K562 (cell line): ENCODE data around the gene SPDYA. TPM values are rescaled to one million over a fixed set of nuclear protein-coding genes. Genes with fewer than 3 reads are reported as not detected.

ENCODE experiments used
- ATAC-seq: fragments of 200-7000 bp; cut with Tn5 transposase; 3 replicates; pipeline ENCODE4 v1.9.1; 2020; ENCODE audit warnings: moderate library complexity
- BruUV-seq: library from RNA; stranded (reverse); fragments of 400-500 nt; replicated peaks from 2 replicates; lab custom pipeline; 2021; lab: Mats Ljungman, UMichigan
- CTCF ChIA-PET: fragments of 300-600 bp; formaldehyde crosslinking; extraction: SDS; loops from one replicate; lab custom pipeline; 2021; ENCODE audit warnings: low intra/inter-chr PET ratio; lab: Yijun Ruan, JAX
- POLR2A ChIA-PET: fragments of 300-600, 350-650 bp; sonication (Branson Sonifier 250); formaldehyde crosslinking; extraction: SDS; loops from one replicate; lab custom pipeline; 2021; ENCODE audit warnings: antibody characterized with exemption, inconsistent platforms; lab: Yijun Ruan, JAX
- DNase-seq, 4 experiments: peaks; one replicate each; pipeline versions ENCODE4 v3.0.0 to v3.0.0-alpha.2; 2011 to 2018; ENCODE audit warnings: low spot score in 3 of 4, mixed read lengths in 3 of 4; ENCODE audit errors: extremely low read depth in 1 of 4
- FAIRE-seq: peaks from 2 replicates; lab custom pipeline; 2011; peaks lifted over from hg19 to GRCh38; lab: Jason Lieb, UNC
- H2AFZ ChIP-seq: 2 replicates; pipeline ENCODE4 v1.6.0; 2011; ENCODE audit warnings: low read depth, low read length, control low read depth, inconsistent platforms
- H3K27ac ChIP-seq: fragments of 200-600 bp; 3 replicates; pipeline ENCODE4 v1.8.0; 2011; ENCODE audit warnings: low read depth, mild to moderate bottlenecking, control low read depth, inconsistent platforms, low read length, moderate library complexity, mixed read lengths; ENCODE audit errors: extremely low read depth
- H3K27me3 ChIP-seq, 2 experiments: fragments of 300-600 bp in 1 of 2; 2 replicates in 1 of 2; 3 replicates in 1 of 2; pipeline versions ENCODE4 v1.6.0 to v1.8.0; 2011; ENCODE audit warnings: inconsistent platforms in 2 of 2, low read length in 2 of 2, mild to moderate bottlenecking in 1 of 2, mixed read lengths in 1 of 2, moderate library complexity in 1 of 2; ENCODE audit not compliant: control insufficient read depth in 2 of 2, insufficient read depth in 2 of 2
- H3K36me3 ChIP-seq: fragments of 300-600 bp; 3 replicates; pipeline ENCODE4 v1.8.0; 2011; ENCODE audit warnings: mild to moderate bottlenecking, low read length, inconsistent platforms; ENCODE audit not compliant: control insufficient read depth, insufficient read depth
- H3K4me1 ChIP-seq, 2 experiments: fragments of 200-600 bp in 1 of 2; replicated peaks in 1 of 2; 2 replicates in 1 of 2; 3 replicates in 1 of 2; pipeline versions ENCODE4 v1.5.1 to v1.8.0; 2011; ENCODE audit warnings: inconsistent platforms in 2 of 2, low read length in 2 of 2, mild to moderate bottlenecking in 1 of 2, mixed read lengths in 1 of 2, moderate library complexity in 1 of 2; ENCODE audit not compliant: control insufficient read depth in 2 of 2, insufficient read depth in 2 of 2
- H3K4me2 ChIP-seq: 2 replicates; pipeline ENCODE4 v1.6.1; 2011; ENCODE audit warnings: low read length, control low read depth, inconsistent platforms, mixed read lengths; ENCODE audit not compliant: insufficient read depth
- H3K4me3 ChIP-seq: fragments of 200-600 bp; sonication (generic), shearing (Covaris generic); 2 replicates; pipeline ENCODE4 v1.5.1; 2016; ENCODE audit warnings: control low read depth, inconsistent platforms
- H3K79me2 ChIP-seq: fragments of 200-600 bp; 3 replicates; pipeline ENCODE4 v1.8.0; 2011; ENCODE audit warnings: low read length, inconsistent platforms; ENCODE audit not compliant: control insufficient read depth, insufficient read depth
- H3K9ac ChIP-seq, 2 experiments: 2 replicates each; pipeline versions ENCODE4 v1.6.0 to v1.6.1; 2011; ENCODE audit warnings: low read depth in 2 of 2, low read length in 2 of 2, control low read depth in 1 of 2, inconsistent platforms in 1 of 2, mild to moderate bottlenecking in 1 of 2, mixed read lengths in 1 of 2; ENCODE audit not compliant: insufficient read depth in 1 of 2
- H3K9me1 ChIP-seq: one replicate; pipeline ENCODE4 v1.6.0; 2011; ENCODE audit warnings: inconsistent platforms, mild to moderate bottlenecking, low read length, moderate library complexity; ENCODE audit not compliant: control insufficient read depth, insufficient read depth
- H3K9me3 ChIP-seq: replicated peaks from 2 replicates; pipeline ENCODE4 v1.5.1; 2011; ENCODE audit warnings: low read depth, low read length, inconsistent platforms; ENCODE audit not compliant: control insufficient read depth, insufficient read depth
- H4K20me1 ChIP-seq: replicated peaks from 2 replicates; pipeline ENCODE4 v1.6.1; 2011; ENCODE audit warnings: low read length, inconsistent platforms, mixed read lengths; ENCODE audit not compliant: control insufficient read depth, insufficient read depth
- CHAMP1 ChIP-seq: fragments of 450-650 bp; IDR thresholded peaks from 2 replicates; pipeline ENCODE4 v1.6.1; 2016; ENCODE audit warnings: mild to moderate bottlenecking
- HDAC1 ChIP-seq, 2 experiments: fragments of 450-650 bp; IDR thresholded peaks; 2 replicates each; pipeline ENCODE4 v1.6.1; 2016 to 2017; ENCODE audit warnings: inconsistent platforms in 1 of 2, mild to moderate bottlenecking in 1 of 2, moderate library complexity in 1 of 2
- IFI16 ChIP-seq: fragments of 250-450 bp; sonication (Bioruptor Pico); IDR thresholded peaks from 2 replicates; pipeline ENCODE4 v2.1.2; 2022; ENCODE audit warnings: mild to moderate bottlenecking, inconsistent platforms
- LCOR ChIP-seq: sonication (generic); formaldehyde crosslinking; IDR thresholded peaks from 2 replicates; pipeline ENCODE4 v1.8.0; 2022; ENCODE audit warnings: mild to moderate bottlenecking, missing genetic modification reagents
- MAFF ChIP-seq: IDR thresholded peaks from 2 replicates; pipeline ENCODE4 v1.6.1; 2012; ENCODE audit warnings: low read length, improper control_type of control experiment
- MTA2 ChIP-seq: fragments of 450-650 bp; IDR thresholded peaks from 2 replicates; pipeline ENCODE4 v1.6.1; 2016; ENCODE audit warnings: low read depth
- MTA3 ChIP-seq: fragments of 450-650 bp; formaldehyde crosslinking; IDR thresholded peaks from 2 replicates; pipeline ENCODE4 v1.6.1; 2017; ENCODE audit warnings: mild to moderate bottlenecking, borderline replicate concordance
- POLR2AphosphoS2 ChIP-seq: IDR thresholded peaks from 2 replicates; pipeline ENCODE4 v1.6.1; 2012; ENCODE audit warnings: low read length, improper control_type of control experiment
- TFE3 ChIP-seq: fragments of 450-650 bp; formaldehyde crosslinking; IDR thresholded peaks from 2 replicates; pipeline ENCODE4 v1.4.0; 2020; ENCODE audit warnings: mild to moderate bottlenecking, mixed read lengths
- WGBS: fragments of 100-300 bp; shearing (Covaris generic); methylation state at CpG from one replicate; pipeline ENCODE4 v1.1.6; 2016; ENCODE audit warnings: low coverage, mixed read lengths; ENCODE audit not compliant: insufficient coverage; ENCODE audit errors: missing lambda C conversion rate; 5-methylcytosine and 5-hydroxymethylcytosine counted together
- in situ Hi-C: fragments of 300-500 bp; cut with MboI; formaldehyde crosslinking; loops from 4 replicates; pipeline ENCODE4 v1.15.0; 2018; ENCODE audit warnings: inconsistent platforms, mixed read lengths
- intact Hi-C: fragments of 100-400 bp; cut with micrococcal nuclease; formaldehyde crosslinking; loops from 2 replicates; pipeline ENCODE4 v1.14.2; 2022
- polyA plus RNA-seq, 8 experiments: library from polyadenylated mRNA; depleted of rRNA in 4 of 8; stranded (reverse) in 5 of 8; unstranded in 3 of 8; fragments of >200 nt; fragmentation: Nextera tagmentation in 2 of 8; fragmentation: Illumina TruSeq in 1 of 8; extraction: Ambion mirVana in 2 of 8; extraction: Trizol in 1 of 8; gene quantifications; 2 replicates each; pipeline versions ENCODE4 v1.2.1 to v1.2.3, GENCODE V29; 2011 to 2014; ENCODE audit warnings: inconsistent platforms in 1 of 8, missing spikeins in 1 of 8
- total RNA-seq, 7 experiments: library from RNA; depleted of rRNA in 6 of 7; stranded (reverse); fragments of >200 nt in 6 of 7; fragmentation: Illumina TruSeq in 2 of 7; extraction: Trizol in 2 of 7; gene quantifications; 2 replicates each; pipeline versions ENCODE4 v1.2.1 to v1.2.3, GENCODE V29; 2011 to 2021; ENCODE audit warnings: low replicate concordance in 1 of 7

SPDYA gene
- total and polyA plus RNA-seq, 9 of the 15 experiments (the other 6 are each of a cell fraction or from before 2014, with no cell fraction given) = 0.05 to 1.6 (median 0.30) TPM; not detected in 1

GRCh38 chr2:28772351-28772750 is 38.3 kb upstream of the SPDYA start:
- no peak for ATAC-seq
- Histone ChIP-seq H3K4me1 (peaks cover 0 to 4% of the 10 kb centered on the region in 2 experiments; a peak in 1 of 5 replicates), H2AFZ (no peak overlapping the region)
- CTCF ChIA-PET = no interaction called here
- TF ChIP-seq HDAC1 (IDR thresholded peaks at IDR 0.05) (no peak), MTA3 (no peak), MAFF (no peak), TFE3 (CRISPR knock-in tag) (no peak), CHAMP1 (no peak), IFI16 (no peak), MTA2 (no peak), POLR2AphosphoS2 (no peak), LCOR (CRISPR knock-in tag) (no peak)
- TF ChIP-seq, all 486 proteins: peak for 0
- no peak for DNase-seq
- intact Hi-C loops = no loop called here
- Histone ChIP-seq H3K9me1 (no peaks in the 10 kb centered on the region), H3K9me3 (no peaks in the 10 kb centered on the region), H3K4me3 (no peak overlapping the region), H3K79me2 (peaks cover 88% of the 10 kb centered on the region), H4K20me1 (no peaks in the 10 kb centered on the region; the same call in 1 of the 2 replicates), H3K4me2 (no peak overlapping the region), H3K27me3 (no peaks in the 10 kb centered on the region), H3K9ac (no peak overlapping the region), H3K27ac (no peak overlapping the region), H3K36me3 (peaks cover 8% of the 10 kb centered on the region; the same call in 2 of the 3 replicates)
- in situ Hi-C loops = loop anchor here (25.0 kb wide), 1 partner anchor 185 kb away; no protein-coding TSS in a partner anchor
- no peak for FAIRE-seq
- POLR2A ChIA-PET = no interaction called here
- WGBS = 84% methylated on average over 2 of the region's 2 CpGs
- BruUV-seq = no TSS peak
